Trophoblast cell (in vitro differentiated cells and primary cell): ENCODE measurements around the gene PARN.
A peak's percentile ranks its signal among the peaks of the same experiment; 100 is the strongest.

Experiments
- DNase-seq, 2 donors: peaks; one replicate each; pipeline ENCODE4 v3.0.0-alpha.2; 2016
- H2AFZ ChIP-seq: 2 replicates; pipeline ENCODE4 v1.6.1; 2013; ENCODE audit warnings: low read length, moderate library complexity, mild to moderate bottlenecking; ENCODE audit not compliant: insufficient read depth, poor library complexity
- H2AK5ac ChIP-seq: 2 replicates; pipeline ENCODE4 v1.6.1; 2013; ENCODE audit warnings: mild to moderate bottlenecking, low read length
- H2BK120ac ChIP-seq: 2 replicates; pipeline ENCODE4 v1.6.1; 2013; ENCODE audit warnings: low read length, mild to moderate bottlenecking, moderate library complexity; ENCODE audit not compliant: insufficient read depth, poor library complexity
- H2BK12ac ChIP-seq: 2 replicates; pipeline ENCODE4 v1.6.1; 2013; ENCODE audit warnings: mild to moderate bottlenecking, low read length, moderate library complexity
- H2BK5ac ChIP-seq: 2 replicates; pipeline ENCODE4 v1.6.1; 2013; ENCODE audit warnings: low read length, low read depth, moderate library complexity, mild to moderate bottlenecking; ENCODE audit not compliant: poor library complexity
- H3K14ac ChIP-seq: 2 replicates; pipeline ENCODE4 v1.6.1; 2013; ENCODE audit warnings: mild to moderate bottlenecking, low read length
- H3K18ac ChIP-seq: 2 replicates; pipeline ENCODE4 v1.6.1; 2013; ENCODE audit warnings: mild to moderate bottlenecking, low read length
- H3K23ac ChIP-seq: 2 replicates; pipeline ENCODE4 v1.6.1; 2013; ENCODE audit warnings: low read length
- H3K27ac ChIP-seq: 2 replicates; pipeline ENCODE4 v1.5.1; 2013; ENCODE audit warnings: low read depth, mild to moderate bottlenecking, inconsistent platforms, low read length, moderate library complexity
- H3K27me3 ChIP-seq: 2 replicates; pipeline ENCODE4 v1.6.1; 2013; ENCODE audit warnings: inconsistent platforms, mild to moderate bottlenecking, low read length, moderate library complexity; ENCODE audit not compliant: insufficient read depth
- H3K36me3 ChIP-seq, 2 experiments: 1 replicate in 1 of 2; 2 replicates in 1 of 2; pipeline ENCODE4 v1.6.1; 2013; ENCODE audit warnings: low read length in 2 of 2, mild to moderate bottlenecking in 2 of 2, moderate library complexity in 1 of 2; ENCODE audit not compliant: insufficient read depth in 2 of 2, control insufficient read depth in 1 of 2
- H3K4ac ChIP-seq: 2 replicates; pipeline ENCODE4 v1.6.1; 2013; ENCODE audit warnings: low read depth, mild to moderate bottlenecking, low read length, moderate library complexity
- H3K4me1 ChIP-seq, 2 experiments: 1 replicate in 1 of 2; 2 replicates in 1 of 2; pipeline ENCODE4 v1.6.1; 2013; ENCODE audit warnings: low read length in 2 of 2, mild to moderate bottlenecking in 2 of 2, moderate library complexity in 1 of 2; ENCODE audit not compliant: insufficient read depth in 2 of 2, control insufficient read depth in 1 of 2
- H3K4me2 ChIP-seq: 2 replicates; pipeline ENCODE4 v1.6.1; 2013; ENCODE audit warnings: inconsistent platforms, mild to moderate bottlenecking, low read length, moderate library complexity
- H3K4me3 ChIP-seq: 2 replicates; pipeline ENCODE4 v1.5.1; 2013; ENCODE audit warnings: mild to moderate bottlenecking, low read depth, low read length, inconsistent platforms
- H3K79me1 ChIP-seq: one replicate; pipeline ENCODE4 v1.6.1; 2013; ENCODE audit warnings: low read length
- H3K79me2 ChIP-seq: 2 replicates; pipeline ENCODE4 v1.6.1; 2013; ENCODE audit warnings: low read length, mild to moderate bottlenecking; ENCODE audit not compliant: control insufficient read depth, insufficient read depth, poor library complexity
- H3K9ac ChIP-seq: 2 replicates; pipeline ENCODE4 v1.6.1; 2013; ENCODE audit warnings: mild to moderate bottlenecking, low read length
- H3K9me3 ChIP-seq: 2 replicates; pipeline ENCODE4 v1.6.1; 2013; ENCODE audit warnings: low read depth, mild to moderate bottlenecking, control low read depth, inconsistent platforms, low read length; ENCODE audit not compliant: insufficient read depth
- H4K12ac ChIP-seq: 2 replicates; pipeline ENCODE4 v1.6.1; 2013; ENCODE audit warnings: low read depth, mild to moderate bottlenecking, low read length, moderate library complexity
- H4K8ac ChIP-seq: 2 replicates; pipeline ENCODE4 v1.6.1; 2013; ENCODE audit warnings: low read depth, mild to moderate bottlenecking, low read length, moderate library complexity
- H4K91ac ChIP-seq: one replicate; pipeline ENCODE4 v1.6.1; 2013; ENCODE audit warnings: low read depth, mild to moderate bottlenecking, low read length, moderate library complexity
- WGBS: extraction: QIAGEN DNeasy Blood & Tissue Kit; methylation state at CpG from one replicate; pipeline ENCODE4 v1.1.7; 2013; ENCODE audit warnings: missing lambda C conversion rate; ENCODE audit not compliant: insufficient read length, insufficient coverage; ENCODE audit errors: extremely low coverage; 5-methylcytosine and 5-hydroxymethylcytosine counted together

The PARN gene

GRCh38 chr16:14602443-14602963, 27.6 kb downstream of the PARN start:
- no peak overlapping the region for H3K14ac ChIP-seq
- no peak overlapping the region for H4K12ac ChIP-seq
- WGBS: no CpG with 5 or more reads among the region's 6 CpGs

GRCh38 chr16:14600164-14600563, 29.9 kb downstream of the PARN start:
- H2BK5ac ChIP-seq: no peak overlapping the region
- H4K8ac ChIP-seq: no peak overlapping the region
- H4K91ac ChIP-seq: no peak overlapping the region
- WGBS: 100% methylated on average over 1 of the region's 2 CpGs
- H2AFZ ChIP-seq: no peak overlapping the region
- no peak overlapping the region for H3K4me3 ChIP-seq
- H2AK5ac ChIP-seq: no peak overlapping the region
- H3K9me3 ChIP-seq: no peaks in the 10 kb centered on the region
- no peak overlapping the region for H2BK12ac ChIP-seq
- H3K9ac ChIP-seq: no peak overlapping the region
- no peak overlapping the region for H3K27ac ChIP-seq
- DNase-seq: peak in 1 of 2 donors; percentile 54
- H3K4me1 ChIP-seq: no peaks in the 10 kb centered on the region
- no peaks in the 10 kb centered on the region for H3K79me2 ChIP-seq
- H3K36me3 ChIP-seq: peaks cover 23 to 34% of the 10 kb centered on the region in 2 experiments
- no peak overlapping the region for H3K4me2 ChIP-seq
- H3K23ac ChIP-seq: no peak overlapping the region
- no peaks in the 10 kb centered on the region for H3K79me1 ChIP-seq
- no peak overlapping the region for H3K18ac ChIP-seq
- H3K4ac ChIP-seq: no peak overlapping the region
- H3K27me3 ChIP-seq: no peaks in the 10 kb centered on the region
- no peak overlapping the region for H4K12ac ChIP-seq
- H3K14ac ChIP-seq: no peak overlapping the region
- H2BK120ac ChIP-seq: no peak overlapping the region

More at GRCh38 chr16:14602443-14602963, 27.6 kb downstream of the PARN start:
- Histone ChIP-seq H3K79me1 (no peaks in the 10 kb centered on the region), H2BK5ac (no peak overlapping the region), H2BK12ac (no peak overlapping the region), H3K4me3 (no peak overlapping the region), H3K36me3 (peaks cover 25 to 44% of the 10 kb centered on the region in 2 experiments), H3K27ac (no peak overlapping the region), H3K79me2 (no peaks in the 10 kb centered on the region), H4K8ac (no peak overlapping the region), H3K4me2 (no peak overlapping the region), H3K27me3 (no peaks in the 10 kb centered on the region), H3K4ac (no peak overlapping the region), H2BK120ac (no peak overlapping the region), H3K9ac (no peak overlapping the region), H2AK5ac (no peak overlapping the region), H2AFZ (no peak overlapping the region), H3K18ac (no peak overlapping the region), H4K91ac (no peak overlapping the region), H3K23ac (no peak overlapping the region), H3K4me1 (no peaks in the 10 kb centered on the region), H3K9me3 (no peaks in the 10 kb centered on the region)
- no peak for DNase-seq

- H3K79me1 ChIP-seq: no peaks in the 10 kb centered on the region
- H3K36me3 ChIP-seq: peaks cover 15 to 28% of the 10 kb centered on the region in 2 experiments
- no peaks in the 10 kb centered on the region for H3K9me3 ChIP-seq
- H3K4ac ChIP-seq: no peak overlapping the region
- H3K4me1 ChIP-seq: no peaks in the 10 kb centered on the region
- no peaks in the 10 kb centered on the region for H3K79me2 ChIP-seq
- H3K23ac ChIP-seq: no peak overlapping the region
- no peak overlapping the region for H3K14ac ChIP-seq
- no peak overlapping the region for H2AFZ ChIP-seq
- no peak overlapping the region for H2BK12ac ChIP-seq
- no peak for DNase-seq
- H2AK5ac ChIP-seq: no peak overlapping the region
- H3K27me3 ChIP-seq: no peaks in the 10 kb centered on the region
- no peak overlapping the region for H3K4me2 ChIP-seq
- no peak overlapping the region for H2BK120ac ChIP-seq
- H2BK5ac ChIP-seq: no peak overlapping the region
- no CpG with 5 or more reads among the region's 3 CpGs for WGBS
- H3K18ac ChIP-seq: no peak overlapping the region
- no peak overlapping the region for H3K9ac ChIP-seq
- H3K4me3 ChIP-seq: no peak overlapping the region
- H4K12ac ChIP-seq: no peak overlapping the region
- no peak overlapping the region for H3K27ac ChIP-seq
- no peak overlapping the region for H4K8ac ChIP-seq
- H4K91ac ChIP-seq: no peak overlapping the region
Observed at GRCh38 chr16:14586637-14587305, 43.3 kb downstream of the PARN start.

GRCh38 chr16:14585287-14585686, 44.8 kb downstream of the PARN start:
- H4K8ac ChIP-seq: no peak overlapping the region
- H4K12ac ChIP-seq: no peak overlapping the region
- no peak overlapping the region for H2BK120ac ChIP-seq
- no peak overlapping the region for H3K4me3 ChIP-seq
- no peak overlapping the region for H3K14ac ChIP-seq
- H3K9ac ChIP-seq: no peak overlapping the region
- no peaks in the 10 kb centered on the region for H3K4me1 ChIP-seq
- no peaks in the 10 kb centered on the region for H3K9me3 ChIP-seq
- no peak overlapping the region for H3K18ac ChIP-seq
- H3K4ac ChIP-seq: no peak overlapping the region
- H2BK5ac ChIP-seq: no peak overlapping the region
- H3K36me3 ChIP-seq: peaks cover 22 to 31% of the 10 kb centered on the region in 2 experiments
- H2AFZ ChIP-seq: no peak overlapping the region
- H3K23ac ChIP-seq: no peak overlapping the region
- H3K79me2 ChIP-seq: no peaks in the 10 kb centered on the region
- H3K79me1 ChIP-seq: no peaks in the 10 kb centered on the region
- no CpG with 5 or more reads among the region's 3 CpGs for WGBS
- DNase-seq: no peak
- H3K27ac ChIP-seq: no peak overlapping the region
- no peak overlapping the region for H3K4me2 ChIP-seq
- no peak overlapping the region for H4K91ac ChIP-seq
- H3K27me3 ChIP-seq: no peaks in the 10 kb centered on the region
- no peak overlapping the region for H2BK12ac ChIP-seq
- H2AK5ac ChIP-seq: no peak overlapping the region
